A673 (cell line): ENCODE results near the gene STUM. TPM values are rescaled to one million over a fixed set of nuclear protein-coding genes. Genes with fewer than 3 reads are reported as not detected.

Source experiments
- BruUV-seq: library from RNA; stranded (reverse); fragments of 400-500 nt; replicated peaks from 2 replicates; lab custom pipeline; 2021; lab: Mats Ljungman, UMichigan
- CTCF ChIA-PET: fragments of 300-600 bp; sonication (Branson Sonifier 250); formaldehyde crosslinking; loops from one replicate; lab custom pipeline; 2022; ENCODE audit warnings: antibody characterized with exemption; lab: Charles Lee
- POLR2A ChIA-PET: fragments of 300-600 bp; sonication (Branson Sonifier 250); formaldehyde crosslinking; loops from one replicate; lab custom pipeline; 2022; ENCODE audit warnings: antibody characterized with exemption; ENCODE audit not compliant: low non-redundant PET; lab: Charles Lee
- DNase-seq: peaks from one replicate; pipeline ENCODE4 v3.0.0-alpha.2; 2015; ENCODE audit warnings: low spot score
- H3K27ac ChIP-seq: fragments of 200-600 bp; sonication (generic); 2 replicates; pipeline ENCODE4 v1.5.1; 2016; ENCODE audit warnings: mixed run types, low read depth, mild to moderate bottlenecking, mixed read lengths, antibody characterized with exemption, low read length; ENCODE audit not compliant: poor library complexity, severe bottlenecking
- H3K27me3 ChIP-seq: fragments of 200-600 bp; sonication (generic); replicated peaks from 2 replicates; pipeline ENCODE4 v1.6.1; 2017; ENCODE audit warnings: mixed run types, low read depth, mild to moderate bottlenecking, mixed read lengths, antibody characterized with exemption, low read length; ENCODE audit not compliant: insufficient read depth, poor library complexity
- H3K36me3 ChIP-seq: fragments of 200-600 bp; sonication (generic); 2 replicates; pipeline ENCODE4 v1.6.1; 2016; ENCODE audit warnings: mixed run types, mild to moderate bottlenecking, mixed read lengths, antibody characterized with exemption, low read length; ENCODE audit not compliant: insufficient read depth, poor library complexity, severe bottlenecking
- H3K4me1 ChIP-seq: fragments of 200-600 bp; sonication (generic); 2 replicates; pipeline ENCODE4 v1.6.1; 2017; ENCODE audit warnings: mixed run types, mild to moderate bottlenecking, mixed read lengths, antibody characterized with exemption, low read length; ENCODE audit not compliant: insufficient read depth, poor library complexity, severe bottlenecking
- H3K4me3 ChIP-seq: fragments of 200-600 bp; sonication (generic); 2 replicates; pipeline ENCODE4 v1.5.1; 2016; ENCODE audit warnings: low read depth, mixed run types, mild to moderate bottlenecking, mixed read lengths, low read length; ENCODE audit not compliant: poor library complexity, severe bottlenecking
- H3K9me3 ChIP-seq: fragments of 200-600 bp; sonication (generic); 2 replicates; pipeline ENCODE4 v1.6.1; 2016; ENCODE audit warnings: mixed run types, low read depth, mild to moderate bottlenecking, mixed read lengths, antibody characterized with exemption, low read length; ENCODE audit not compliant: poor library complexity, severe bottlenecking
- EZH2 ChIP-seq: fragments of 200-600 bp; sonication (generic); IDR thresholded peaks from 2 replicates; pipeline ENCODE4 v1.6.1; 2017; ENCODE audit warnings: borderline replicate concordance, low read depth, mild to moderate bottlenecking, mixed read lengths, antibody characterized with exemption, low read length; ENCODE audit not compliant: poor library complexity, severe bottlenecking
- intact Hi-C: fragments of 100-400 bp; cut with micrococcal nuclease; formaldehyde crosslinking; loops from one replicate; pipeline ENCODE4 v1.10.0; 2022; ENCODE audit not compliant: unreplicated experiment
- total RNA-seq: library from RNA; stranded (reverse); gene quantifications from 2 replicates; pipeline ENCODE4 v1.2.3, GENCODE V29; 2021
- TF ChIP-seq, protein P1 (sequence below): fragments of 300-800, 200-600 bp; sonication (generic); conservative IDR thresholded peaks from 2 replicates; pipeline ENCODE4 v1.5.1; 2017; ENCODE audit warnings: low read depth, mild to moderate bottlenecking, antibody characterized with exemption, low read length, moderate library complexity, mixed read lengths

Gene STUM
- total RNA-seq, 1 experiment from 2014 or later: 0.54 TPM

GRCh38 chr1:226608699-226609505 lies 60.3 kb downstream of the STUM start:
- no peak overlapping the region for H3K27ac ChIP-seq
- no peak overlapping the region for H3K4me3 ChIP-seq
- H3K27me3 ChIP-seq: no peaks in the 10 kb centered on the region
- no peaks in the 10 kb centered on the region for H3K36me3 ChIP-seq
- H3K4me1 ChIP-seq: no peaks in the 10 kb centered on the region
- intact Hi-C loops: loop anchor here (1.0 to 2.0 kb wide), 2 partner anchors 62 to 184 kb away; no protein-coding TSS in a partner anchor
- TF ChIP-seq, protein P1, sequence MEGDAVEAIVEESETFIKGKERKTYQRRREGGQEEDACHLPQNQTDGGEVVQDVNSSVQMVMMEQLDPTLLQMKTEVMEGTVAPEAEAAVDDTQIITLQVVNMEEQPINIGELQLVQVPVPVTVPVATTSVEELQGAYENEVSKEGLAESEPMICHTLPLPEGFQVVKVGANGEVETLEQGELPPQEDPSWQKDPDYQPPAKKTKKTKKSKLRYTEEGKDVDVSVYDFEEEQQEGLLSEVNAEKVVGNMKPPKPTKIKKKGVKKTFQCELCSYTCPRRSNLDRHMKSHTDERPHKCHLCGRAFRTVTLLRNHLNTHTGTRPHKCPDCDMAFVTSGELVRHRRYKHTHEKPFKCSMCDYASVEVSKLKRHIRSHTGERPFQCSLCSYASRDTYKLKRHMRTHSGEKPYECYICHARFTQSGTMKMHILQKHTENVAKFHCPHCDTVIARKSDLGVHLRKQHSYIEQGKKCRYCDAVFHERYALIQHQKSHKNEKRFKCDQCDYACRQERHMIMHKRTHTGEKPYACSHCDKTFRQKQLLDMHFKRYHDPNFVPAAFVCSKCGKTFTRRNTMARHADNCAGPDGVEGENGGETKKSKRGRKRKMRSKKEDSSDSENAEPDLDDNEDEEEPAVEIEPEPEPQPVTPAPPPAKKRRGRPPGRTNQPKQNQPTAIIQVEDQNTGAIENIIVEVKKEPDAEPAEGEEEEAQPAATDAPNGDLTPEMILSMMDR: peak; percentile 92
- no peak for TF ChIP-seq EZH2
- no TSS peak for BruUV-seq
- POLR2A ChIA-PET: no interaction called here
- DNase-seq: peak; percentile 77
- CTCF ChIA-PET: interaction anchor here (0.6 to 1.2 kb wide), 6 partner anchors 8 to 275 kb away, joined by 3 to 6 read pairs (median 3); no protein-coding TSS in a partner anchor
- no peaks in the 10 kb centered on the region for H3K9me3 ChIP-seq

DNA sequence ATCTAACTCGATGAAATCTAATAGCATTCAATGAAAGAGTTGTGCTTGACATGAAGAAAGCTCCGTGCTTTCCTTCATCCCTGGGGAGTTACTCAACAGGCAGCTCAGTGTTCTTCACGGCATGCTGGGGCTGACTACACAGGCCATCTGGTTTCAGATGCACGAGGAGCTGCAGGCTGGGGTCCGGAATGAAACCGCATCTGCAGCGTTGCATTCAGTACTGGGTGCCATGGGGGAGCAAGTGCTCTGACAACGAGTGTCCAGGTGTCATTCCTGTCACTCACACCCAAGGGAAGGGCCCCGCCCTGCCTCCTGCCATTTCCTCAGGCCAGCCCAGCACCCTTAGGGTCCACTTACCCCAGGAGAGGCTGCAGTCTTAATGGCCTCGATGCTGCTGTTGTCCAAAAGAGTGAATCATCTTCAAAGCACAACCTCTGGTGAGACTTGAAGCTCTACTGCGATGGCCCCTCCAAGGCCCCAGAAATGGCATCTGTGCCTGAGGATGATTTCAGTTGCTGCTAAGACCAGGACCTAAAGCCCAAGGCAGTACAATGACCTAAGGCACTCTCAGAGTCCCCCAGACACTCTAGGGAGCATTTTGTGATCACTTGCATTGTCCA lies 61.4 kb downstream of the STUM start:
- Histone ChIP-seq H3K27me3 (no peaks in the 10 kb centered on the region), H3K36me3 (no peaks in the 10 kb centered on the region), H3K9me3 (no peaks in the 10 kb centered on the region), H3K4me1 (no peaks in the 10 kb centered on the region), H3K4me3 (no peak overlapping the region), H3K27ac (no peak overlapping the region)
- POLR2A ChIA-PET: no interaction called here
- BruUV-seq: no TSS peak
- intact Hi-C loops: loop anchor here (2.0 kb wide), 1 partner anchor 63 kb away; no protein-coding TSS in a partner anchor
- CTCF ChIA-PET: interaction anchor here (1.2 kb wide), 1 partner anchor 9 kb away, joined by 3 read pairs; no protein-coding TSS in a partner anchor
- DNase-seq: no peak
- TF ChIP-seq, protein P1: no peak
- no peak for TF ChIP-seq EZH2

DNA sequence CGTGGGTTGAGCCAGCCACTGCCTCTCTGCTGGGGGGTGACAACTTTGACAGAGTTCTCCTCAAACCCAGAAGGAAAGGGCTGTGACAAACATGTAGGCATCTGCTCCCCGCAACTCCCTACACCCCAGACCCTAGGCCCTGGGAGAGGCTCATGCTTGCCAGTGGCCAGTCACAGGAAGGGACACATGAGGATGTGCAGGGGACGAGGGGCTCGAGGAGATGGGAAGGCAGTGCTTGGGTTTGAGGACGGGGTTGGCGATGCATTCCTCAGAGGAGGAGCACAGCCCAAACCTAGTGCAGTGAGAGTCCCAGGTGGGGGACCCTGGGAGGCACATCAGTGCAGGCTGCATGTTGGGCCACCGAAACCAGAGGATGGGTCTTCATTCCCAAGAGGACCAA lies 62.1 kb downstream of the STUM start:
- intact Hi-C loops: no loop called here
- CTCF ChIA-PET: no interaction called here
- DNase-seq: no peak

More for the DNA sequence above, 62.1 kb downstream of the STUM start:
- no TSS peak for BruUV-seq
- Histone ChIP-seq H3K4me3 (no peak overlapping the region), H3K4me1 (no peaks in the 10 kb centered on the region), H3K36me3 (no peaks in the 10 kb centered on the region), H3K27ac (no peak overlapping the region), H3K27me3 (no peaks in the 10 kb centered on the region), H3K9me3 (no peaks in the 10 kb centered on the region)
- POLR2A ChIA-PET: no interaction called here
- no peak for TF ChIP-seq EZH2
- TF ChIP-seq, protein P1: no peak
